ENCODE data around the gene CSK. TPM values are rescaled to one million over a fixed set of nuclear protein-coding genes. Genes with fewer than 3 reads are reported as not detected.

The CSK gene
- total and polyA plus RNA-seq, 11 donors = 19.1 to 66.7 (median 25.9) TPM

GRCh38 chr15:74794970-74795349, 13.1 kb downstream of the CSK start:
- H3K9me3 ChIP-seq = no peaks in the 10 kb centered on the region
- H3K27me3 ChIP-seq = no peaks in the 10 kb centered on the region
- DNase-seq (no peak), ATAC-seq (no peak)
- intact Hi-C loops (cut with DNase I) = no loop called here
- H3K4me3 ChIP-seq = no peak overlapping the region
- TF ChIP-seq, protein P1, sequence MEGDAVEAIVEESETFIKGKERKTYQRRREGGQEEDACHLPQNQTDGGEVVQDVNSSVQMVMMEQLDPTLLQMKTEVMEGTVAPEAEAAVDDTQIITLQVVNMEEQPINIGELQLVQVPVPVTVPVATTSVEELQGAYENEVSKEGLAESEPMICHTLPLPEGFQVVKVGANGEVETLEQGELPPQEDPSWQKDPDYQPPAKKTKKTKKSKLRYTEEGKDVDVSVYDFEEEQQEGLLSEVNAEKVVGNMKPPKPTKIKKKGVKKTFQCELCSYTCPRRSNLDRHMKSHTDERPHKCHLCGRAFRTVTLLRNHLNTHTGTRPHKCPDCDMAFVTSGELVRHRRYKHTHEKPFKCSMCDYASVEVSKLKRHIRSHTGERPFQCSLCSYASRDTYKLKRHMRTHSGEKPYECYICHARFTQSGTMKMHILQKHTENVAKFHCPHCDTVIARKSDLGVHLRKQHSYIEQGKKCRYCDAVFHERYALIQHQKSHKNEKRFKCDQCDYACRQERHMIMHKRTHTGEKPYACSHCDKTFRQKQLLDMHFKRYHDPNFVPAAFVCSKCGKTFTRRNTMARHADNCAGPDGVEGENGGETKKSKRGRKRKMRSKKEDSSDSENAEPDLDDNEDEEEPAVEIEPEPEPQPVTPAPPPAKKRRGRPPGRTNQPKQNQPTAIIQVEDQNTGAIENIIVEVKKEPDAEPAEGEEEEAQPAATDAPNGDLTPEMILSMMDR (IDR thresholded peaks at IDR 0.05) = no peak
- no peak for TF ChIP-seq POLR2A (IDR thresholded peaks at IDR 0.05)
- peak overlapping the region in 1 of 12 donors; percentile 55 for H3K27ac ChIP-seq
- peaks cover 0 to 40% (median 10%) of the 10 kb centered on the region in 9 donors for H3K36me3 ChIP-seq
- peaks cover 6 to 90% (median 50%) of the 10 kb centered on the region in 12 donors for H3K4me1 ChIP-seq
- 90 to 93% (median 93%) methylated on average over 9 of the region's 9 CpGs for WGBS, 4 donors

DNA sequence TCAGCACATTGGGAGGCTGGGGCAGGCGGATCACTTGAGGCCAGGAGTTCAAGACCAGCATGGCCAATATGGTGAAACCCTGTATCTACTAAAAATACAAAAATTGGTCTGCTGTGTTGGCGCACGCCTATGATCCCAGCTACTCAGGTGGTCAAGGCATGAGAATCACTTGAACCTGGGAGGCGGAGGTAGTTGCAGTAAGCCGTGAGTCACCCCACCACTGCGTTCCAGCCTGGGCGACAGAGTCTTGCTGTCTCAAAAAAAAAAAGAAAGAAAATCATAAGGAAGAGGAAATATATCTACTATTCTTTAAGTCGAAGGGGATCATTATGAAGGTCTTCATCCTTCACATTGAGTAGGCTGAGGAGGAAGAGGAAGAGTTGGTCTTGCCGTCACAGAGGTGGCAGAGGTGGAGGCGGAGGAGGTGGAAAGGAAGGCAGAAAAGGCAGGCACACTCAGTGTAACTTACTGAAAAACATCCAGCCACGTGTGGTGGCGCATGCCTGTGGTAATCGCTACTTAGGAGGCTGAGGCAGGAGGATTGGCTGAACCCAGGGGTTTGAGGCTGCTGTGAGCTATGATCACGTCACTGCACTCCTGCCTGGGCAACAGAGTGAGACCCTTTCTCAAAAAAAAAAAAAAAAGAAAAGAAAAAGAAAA, 14.2 kb downstream of the CSK start:
- no peaks in the 10 kb centered on the region for H3K27me3 ChIP-seq
- H3K27ac ChIP-seq = peak overlapping the region in 1 of 12 donors; percentile 55
- no peak for ATAC-seq
- H3K9me3 ChIP-seq = no peaks in the 10 kb centered on the region
- peaks cover 0 to 50% (median 18%) of the 10 kb centered on the region in 9 donors for H3K36me3 ChIP-seq
- DNase-seq = no peak
- TF ChIP-seq POLR2A (IDR thresholded peaks at IDR 0.05) = no peak
- TF ChIP-seq, protein P1 (IDR thresholded peaks at IDR 0.05) = no peak
- WGBS, 4 donors = 89 to 94% (median 93%) methylated on average over 14 of the region's 14 CpGs
- peaks cover 0 to 86% (median 43%) of the 10 kb centered on the region in 12 donors for H3K4me1 ChIP-seq
- H3K4me3 ChIP-seq = no peak overlapping the region
- intact Hi-C loops (cut with DNase I) = no loop called here

DNA sequence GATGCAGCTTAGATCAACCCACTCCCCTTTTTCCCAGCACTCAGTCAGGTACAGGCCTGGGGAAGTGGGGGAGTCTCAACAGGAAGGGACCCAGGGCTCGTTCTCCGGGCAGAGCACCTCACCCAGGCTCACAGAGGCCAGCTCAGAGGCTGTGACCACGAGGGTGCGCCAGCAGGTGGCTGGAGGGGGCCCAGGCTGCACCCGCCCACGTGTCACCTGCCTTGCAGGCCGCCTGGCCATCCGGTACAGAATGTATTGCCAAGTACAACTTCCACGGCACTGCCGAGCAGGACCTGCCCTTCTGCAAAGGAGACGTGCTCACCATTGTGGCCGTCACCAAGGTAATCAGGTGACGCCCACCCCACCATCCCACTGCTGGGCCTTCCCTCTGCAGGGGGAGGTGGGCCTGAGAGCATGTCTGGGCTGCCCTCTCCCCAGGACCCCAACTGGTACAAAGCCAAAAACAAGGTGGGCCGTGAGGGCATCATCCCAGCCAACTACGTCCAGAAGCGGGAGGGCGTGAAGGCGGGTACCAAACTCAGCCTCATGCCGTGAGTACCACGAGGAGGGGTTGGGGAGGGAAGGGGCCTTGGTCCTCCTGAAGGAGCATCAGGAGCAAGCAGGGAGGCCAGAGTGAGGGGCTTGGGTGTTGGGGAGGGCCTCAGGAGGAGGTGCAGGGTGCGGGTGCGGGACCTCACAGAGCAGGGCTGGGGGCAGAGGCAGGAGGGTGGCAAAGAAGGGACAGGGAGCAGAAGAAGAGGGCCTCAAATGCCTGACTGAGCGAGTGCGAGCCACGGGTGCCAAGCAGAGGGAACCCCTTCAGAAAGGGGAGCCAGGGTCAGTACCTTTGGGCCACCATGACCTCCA, 16.7 kb downstream of the CSK start:
- Histone ChIP-seq H3K27ac (peak overlapping the region in 6 of 12 donors; percentile 12 to 71 (median 46)), H3K27me3 (no peaks in the 10 kb centered on the region), H3K4me3 (no peak overlapping the region), H3K9me3 (no peaks in the 10 kb centered on the region), H3K36me3 (peaks cover 0 to 63% (median 43%) of the 10 kb centered on the region in 9 donors), H3K4me1 (peaks cover 0 to 61% (median 20%) of the 10 kb centered on the region in 12 donors)
- TF ChIP-seq, protein P1 (IDR thresholded peaks at IDR 0.05) = peak in 7 of 12 donors; percentile 7 to 33 (median 17)
- no peak for TF ChIP-seq POLR2A (IDR thresholded peaks at IDR 0.05)
- peak; percentile 66 to 73 (median 70) for ATAC-seq
- DNase-seq = peak in 2 of 5 donors; percentile 70 to 76
- 65 to 85% (median 69%) methylated on average over 21 to 25 of the region's 25 CpGs for WGBS, 4 donors
- intact Hi-C loops (cut with DNase I) = loop anchor here in 1 of 10 donors (2.0 kb wide), 1 partner anchor 26 kb away; no protein-coding TSS in a partner anchor
